GM10847 (cell line): Measurements from ENCODE around the gene CEBPE.

ENCODE experiments used
- POLR2A ChIP-seq: IDR thresholded peaks from 2 replicates; pipeline ENCODE4 v1.6.1; 2011; ENCODE audit not compliant: insufficient read length; ENCODE audit errors: extremely low read depth

CEBPE gene

DNA sequence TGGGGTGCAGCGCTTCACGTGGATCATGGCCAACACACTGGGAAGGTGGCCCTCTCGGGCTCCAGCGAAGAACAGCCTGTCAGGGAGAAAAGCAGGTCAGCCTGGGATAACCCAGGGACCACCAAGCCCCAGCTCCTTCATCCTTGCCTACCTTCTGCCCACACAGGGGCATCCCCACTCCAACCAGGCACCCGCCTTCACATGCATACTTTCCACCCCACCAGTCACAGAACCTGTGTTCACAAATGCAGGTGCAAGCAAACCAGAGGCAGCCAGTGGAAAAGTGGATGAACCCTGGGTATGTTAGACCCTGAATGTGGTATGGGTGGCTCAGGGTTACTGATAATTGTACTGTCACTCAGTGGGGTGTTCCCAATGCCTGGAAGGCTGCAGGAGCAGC is 12.4 kb upstream of the CEBPE start:
- no peak for TF ChIP-seq POLR2A

DNA sequence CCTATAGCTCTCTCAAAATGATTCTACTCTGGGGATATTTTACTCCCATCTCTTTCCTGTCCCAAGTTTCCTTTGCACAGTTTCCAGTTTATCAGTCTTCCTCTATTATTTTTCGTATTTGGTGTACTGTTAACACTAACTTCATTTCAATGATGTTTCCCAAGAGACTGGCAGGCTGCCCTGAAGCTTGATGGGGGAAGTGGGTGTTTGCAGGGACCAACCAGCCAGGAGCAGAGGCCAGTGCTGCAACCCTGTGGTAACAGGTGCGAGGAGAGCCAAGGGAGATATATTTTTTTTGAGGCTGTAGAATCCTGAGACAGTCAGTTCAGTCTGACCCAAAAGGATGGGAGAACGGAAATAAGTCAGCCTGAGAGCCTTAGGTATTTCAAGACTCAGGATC is 11.8 kb upstream of the CEBPE start:
- TF ChIP-seq POLR2A: no peak

DNA sequence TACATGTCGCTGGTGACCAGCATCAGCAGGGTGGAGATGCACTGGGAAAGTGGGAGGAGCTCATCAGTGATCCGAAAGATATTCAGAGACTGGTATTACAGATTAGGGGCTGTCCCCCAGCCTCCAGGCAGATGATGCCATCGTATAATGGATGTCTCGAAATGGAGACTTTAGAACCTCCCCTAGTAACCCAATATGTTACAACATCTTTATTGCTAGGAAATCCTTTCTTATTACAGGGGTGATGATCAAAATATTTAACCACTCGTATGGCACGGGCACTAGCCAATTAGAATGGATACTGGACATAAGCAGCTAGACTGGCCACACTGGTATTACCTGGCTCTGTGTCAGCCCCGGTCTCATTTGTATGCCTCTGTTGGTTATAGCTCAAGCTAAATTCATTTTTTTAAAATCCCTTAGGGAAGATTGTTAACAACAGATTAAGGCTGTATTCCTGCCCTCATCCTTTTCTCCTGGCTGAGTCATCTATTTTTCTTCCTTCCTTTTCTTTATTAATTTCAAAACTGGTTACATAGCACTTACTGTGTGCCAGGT is 10.8 kb upstream of the CEBPE start:
- no peak for TF ChIP-seq POLR2A

DNA sequence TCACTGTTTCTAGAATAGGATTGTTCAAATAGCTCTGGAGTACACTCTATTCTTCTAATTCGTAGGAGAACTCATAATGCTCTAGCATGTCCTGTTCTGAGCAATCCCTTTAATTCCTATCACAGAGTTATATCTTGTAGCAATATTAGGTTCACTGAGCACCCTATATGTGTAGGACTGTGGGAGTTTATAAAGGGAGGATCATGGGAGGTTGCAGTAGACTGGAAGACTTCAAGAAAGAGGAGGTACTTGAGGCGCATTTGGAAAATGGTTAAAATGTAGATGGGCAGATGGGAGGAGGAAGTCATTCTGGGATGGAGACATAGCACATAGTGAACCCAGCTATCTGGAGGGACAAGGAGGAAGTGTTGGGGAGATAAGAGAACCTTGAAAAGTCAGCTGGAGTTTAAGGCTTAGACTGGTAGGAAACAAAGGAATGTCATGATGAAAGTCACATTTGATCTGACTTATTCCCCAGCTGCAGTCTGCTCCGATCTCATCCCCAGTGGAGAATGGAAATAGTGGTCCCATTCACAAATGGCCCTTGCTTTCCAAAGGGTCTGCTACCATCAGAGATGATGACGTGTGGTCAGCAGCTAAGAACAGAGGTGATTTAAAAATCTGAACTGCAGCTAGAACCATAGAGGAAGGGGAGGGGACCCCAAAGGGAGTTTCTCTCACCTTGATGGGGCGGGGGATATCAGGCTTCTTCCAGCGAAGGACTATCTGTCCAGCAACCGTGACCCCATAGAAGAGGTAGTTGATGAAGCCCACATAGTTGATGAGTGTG is 10.1 kb upstream of the CEBPE start:
- TF ChIP-seq POLR2A: no peak

DNA sequence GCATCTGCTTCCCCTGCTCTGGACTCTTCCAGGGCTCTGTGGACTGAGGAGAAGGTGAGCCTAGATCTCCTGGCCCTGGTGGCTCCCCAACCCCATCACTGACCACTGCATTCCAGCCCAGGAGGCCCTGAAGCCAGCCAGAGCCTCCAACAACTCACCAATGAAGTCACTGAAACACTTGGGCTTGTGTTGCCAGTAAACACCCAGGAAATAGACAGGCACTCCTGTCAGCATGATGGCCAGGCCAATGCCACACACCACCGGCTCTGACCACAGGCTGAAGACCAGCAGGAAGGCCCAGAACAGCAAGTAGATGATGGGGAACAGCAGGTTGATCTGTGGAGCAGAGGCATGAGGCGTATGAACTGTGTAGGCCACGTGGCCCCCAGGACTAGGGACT is 8.8 kb upstream of the CEBPE start:
- no peak for TF ChIP-seq POLR2A

DNA sequence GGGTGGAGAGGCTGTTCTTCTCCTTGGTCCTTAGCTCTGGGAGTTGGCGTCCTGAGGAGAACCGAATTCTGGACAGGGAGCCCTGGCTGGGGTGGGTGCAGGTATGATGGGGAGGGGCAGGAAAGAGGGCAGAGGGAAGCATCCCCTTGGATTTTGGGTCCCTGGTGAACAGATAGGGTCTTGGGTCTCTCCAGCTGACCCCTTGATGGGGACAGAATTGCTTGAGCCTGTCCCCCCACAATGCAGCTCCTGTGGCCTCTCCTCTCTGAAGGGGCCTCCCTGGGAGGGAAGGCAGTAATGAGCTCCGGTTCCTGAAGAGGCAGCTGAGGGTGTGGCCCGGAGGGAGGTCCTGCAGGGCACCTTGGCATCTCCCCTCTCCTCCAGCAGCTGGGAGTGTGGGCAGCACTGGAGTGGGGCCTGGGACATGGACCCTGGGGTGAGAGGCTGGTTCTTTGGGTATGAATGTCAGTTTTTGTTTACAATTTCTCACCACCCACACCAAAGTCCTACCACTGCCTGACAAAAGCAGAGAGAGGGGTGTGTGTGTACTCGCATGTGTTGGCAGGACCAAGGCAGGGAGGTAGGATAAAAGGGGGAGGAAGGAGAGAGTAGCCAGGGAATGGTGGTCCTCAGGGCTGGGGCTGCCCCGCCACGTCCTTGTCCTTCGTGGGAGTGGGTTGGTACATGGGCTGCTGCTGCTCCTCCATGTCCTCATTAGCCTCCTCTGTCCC is 7.7 kb upstream of the CEBPE start:
- no peak for TF ChIP-seq POLR2A

DNA sequence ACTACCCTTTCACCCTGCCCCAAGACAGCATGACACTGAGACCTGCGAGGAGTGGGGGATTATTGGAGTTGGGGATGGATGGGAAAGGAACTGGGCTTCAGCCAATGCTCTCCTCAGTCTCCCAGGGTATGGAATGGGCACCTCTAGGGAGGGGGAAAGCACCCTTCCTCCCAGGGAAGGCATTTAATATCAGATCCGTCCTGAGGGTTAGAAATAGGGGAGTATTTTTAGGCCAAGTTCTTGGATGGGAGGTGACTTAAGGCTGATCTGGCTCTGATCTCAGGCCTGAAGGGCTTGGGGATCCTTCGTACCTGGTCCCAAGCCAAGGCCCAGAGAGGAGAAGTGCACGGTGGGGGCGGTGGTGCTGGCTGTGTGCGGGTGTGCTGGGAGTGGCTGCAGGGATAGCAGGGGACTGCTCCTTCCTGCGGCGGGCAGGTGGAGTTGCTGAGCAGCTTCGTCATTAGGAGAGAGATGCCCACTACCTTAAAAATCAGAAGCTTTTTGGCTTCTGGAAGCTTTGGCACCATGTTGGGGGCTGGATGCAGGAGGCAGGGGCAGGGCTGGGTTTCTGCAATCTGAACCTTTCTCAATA is 7.0 kb upstream of the CEBPE start:
- no peak for TF ChIP-seq POLR2A

DNA sequence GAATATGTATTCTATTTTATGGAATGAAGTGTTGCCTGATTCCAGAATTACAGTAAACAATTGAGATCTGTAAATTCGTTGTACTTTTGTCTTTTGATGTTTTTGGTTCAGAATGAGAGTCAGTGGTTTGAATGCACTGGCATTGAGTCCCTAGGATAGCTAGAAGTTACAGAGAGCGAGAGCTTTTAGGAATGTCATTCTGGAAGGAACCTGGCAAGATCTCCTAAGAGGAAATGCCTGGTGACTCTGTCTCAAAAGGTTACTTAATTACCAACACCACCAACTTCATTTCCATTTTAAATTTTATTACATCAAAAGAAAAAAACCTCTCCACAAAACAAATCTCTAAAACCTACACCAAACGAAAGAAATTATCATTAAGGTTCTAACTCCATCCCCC is 6.0 kb upstream of the CEBPE start:
- no peak for TF ChIP-seq POLR2A

DNA sequence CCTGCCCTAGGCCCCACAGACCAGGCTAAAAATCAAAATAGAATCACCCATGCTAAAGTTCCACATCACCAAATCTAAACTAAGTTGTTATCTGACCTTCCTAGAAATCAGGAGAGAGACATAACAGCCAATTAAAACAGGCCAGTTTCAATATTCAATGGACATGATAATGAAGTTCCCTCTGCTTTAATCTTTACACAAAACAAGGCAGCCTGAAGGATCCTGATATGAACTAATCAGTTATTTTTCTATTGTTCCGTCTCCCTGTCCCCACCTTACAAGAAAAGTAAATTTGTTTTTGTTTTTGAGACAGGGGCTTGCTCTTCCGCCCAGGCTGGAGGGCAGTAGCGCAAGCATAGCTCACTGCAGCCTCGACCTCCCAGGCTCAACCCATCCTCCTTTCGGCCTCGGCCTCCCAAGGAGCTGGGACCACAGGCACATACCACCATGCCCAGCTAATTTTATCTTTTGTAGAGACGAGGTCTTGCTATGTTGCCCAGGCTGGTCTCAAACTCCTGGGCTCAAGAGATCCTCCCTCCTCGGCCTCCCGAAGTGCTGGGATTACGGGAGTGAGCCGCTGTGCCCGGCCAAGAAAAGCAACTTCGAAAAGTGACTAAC is 5.4 kb upstream of the CEBPE start:
- no peak for TF ChIP-seq POLR2A

DNA sequence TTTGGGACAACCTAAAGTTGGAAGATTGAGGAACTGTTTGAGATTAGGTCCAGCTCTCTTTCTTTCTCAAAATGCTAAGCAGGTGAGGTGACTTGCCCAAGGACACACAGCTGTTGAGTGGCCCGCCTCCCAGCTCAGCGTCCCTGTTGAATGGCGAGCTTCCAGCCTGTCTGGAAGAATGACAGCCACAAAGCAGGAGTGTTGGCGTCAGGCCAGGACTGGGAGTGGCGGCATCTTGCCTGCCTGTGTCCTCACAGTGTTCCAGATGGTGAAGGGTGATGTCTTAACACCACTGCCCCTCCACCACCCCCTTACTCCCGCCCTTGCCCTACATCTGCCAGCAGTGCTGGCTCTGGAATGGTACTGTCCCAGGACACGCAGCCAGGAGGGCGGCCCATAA is 4.4 kb upstream of the CEBPE start:
- TF ChIP-seq POLR2A: no peak

DNA sequence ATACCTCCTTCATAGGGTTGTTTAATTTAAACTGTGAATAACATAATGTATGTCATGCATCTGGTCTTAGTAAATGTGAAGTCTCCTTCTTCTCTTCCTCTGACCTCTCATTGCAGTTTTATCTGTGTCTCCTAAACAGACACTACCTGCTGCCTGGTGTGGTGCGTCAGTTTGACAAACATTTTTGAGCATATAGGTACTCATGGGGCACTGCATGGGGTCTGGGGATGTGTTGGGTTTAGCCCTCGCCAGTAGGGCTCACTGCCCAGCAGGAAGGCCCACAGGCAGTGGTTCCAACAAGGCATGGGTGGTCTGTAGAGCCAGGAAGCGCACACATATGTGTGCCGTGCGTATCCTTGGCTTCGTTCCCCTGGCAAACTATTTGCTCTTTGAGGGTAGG is 3.0 kb upstream of the CEBPE start:
- no peak for TF ChIP-seq POLR2A

DNA sequence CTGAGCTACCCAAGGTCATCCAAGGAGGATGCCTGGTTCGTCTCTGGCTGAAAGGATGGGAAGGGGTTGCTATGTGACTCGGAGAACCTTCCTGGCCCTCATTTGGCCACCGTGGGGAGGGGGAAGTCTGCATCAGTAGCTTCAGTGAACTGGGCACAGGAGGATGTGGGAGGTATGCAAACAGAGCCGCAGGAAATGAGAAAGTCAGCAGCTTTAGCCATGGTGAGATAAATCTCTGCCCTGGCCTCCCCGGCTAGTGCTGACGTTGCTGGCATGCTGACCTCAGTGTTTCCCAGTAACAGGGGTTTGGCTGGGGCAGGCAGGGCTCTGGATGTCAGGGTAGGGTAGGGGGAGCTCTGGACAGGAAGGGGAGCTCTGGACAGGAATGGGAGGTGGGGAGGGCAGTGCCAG is 2.3 kb upstream of the CEBPE start:
- no peak for TF ChIP-seq POLR2A

DNA sequence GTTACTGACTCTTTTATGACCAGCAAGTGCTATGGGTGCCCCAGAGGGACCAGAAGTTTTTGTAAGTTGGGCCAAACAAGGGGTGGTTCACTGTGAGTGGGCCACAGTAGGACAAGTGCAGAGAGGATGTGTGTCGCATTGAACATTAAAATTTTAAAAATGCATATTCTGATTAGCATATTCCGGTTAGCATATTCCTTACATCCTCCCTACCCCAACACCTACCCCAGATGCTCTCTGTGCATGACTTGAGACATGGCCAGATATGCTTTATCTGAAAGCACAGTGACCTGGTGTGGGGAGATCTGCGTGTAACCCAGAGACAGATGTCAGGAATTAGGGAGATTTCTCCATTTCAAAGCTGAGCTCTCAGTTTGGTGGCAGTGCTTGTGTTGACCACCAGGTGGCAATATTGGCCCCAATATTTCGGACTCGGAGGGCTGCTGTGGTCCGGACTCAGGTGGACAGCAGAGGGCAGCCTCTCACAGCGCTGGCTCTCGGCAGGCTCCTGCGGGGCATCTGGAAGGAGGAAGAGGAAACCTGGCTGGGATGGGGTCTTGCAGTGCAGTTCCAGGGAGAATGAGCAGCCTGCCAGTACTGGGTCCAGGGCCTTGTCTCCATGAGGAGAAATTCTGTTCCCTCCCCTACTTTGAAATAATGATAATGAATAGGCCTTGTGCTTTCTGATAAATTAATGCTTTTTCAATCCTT is 1.6 kb upstream of the CEBPE start:
- TF ChIP-seq POLR2A: no peak

DNA sequence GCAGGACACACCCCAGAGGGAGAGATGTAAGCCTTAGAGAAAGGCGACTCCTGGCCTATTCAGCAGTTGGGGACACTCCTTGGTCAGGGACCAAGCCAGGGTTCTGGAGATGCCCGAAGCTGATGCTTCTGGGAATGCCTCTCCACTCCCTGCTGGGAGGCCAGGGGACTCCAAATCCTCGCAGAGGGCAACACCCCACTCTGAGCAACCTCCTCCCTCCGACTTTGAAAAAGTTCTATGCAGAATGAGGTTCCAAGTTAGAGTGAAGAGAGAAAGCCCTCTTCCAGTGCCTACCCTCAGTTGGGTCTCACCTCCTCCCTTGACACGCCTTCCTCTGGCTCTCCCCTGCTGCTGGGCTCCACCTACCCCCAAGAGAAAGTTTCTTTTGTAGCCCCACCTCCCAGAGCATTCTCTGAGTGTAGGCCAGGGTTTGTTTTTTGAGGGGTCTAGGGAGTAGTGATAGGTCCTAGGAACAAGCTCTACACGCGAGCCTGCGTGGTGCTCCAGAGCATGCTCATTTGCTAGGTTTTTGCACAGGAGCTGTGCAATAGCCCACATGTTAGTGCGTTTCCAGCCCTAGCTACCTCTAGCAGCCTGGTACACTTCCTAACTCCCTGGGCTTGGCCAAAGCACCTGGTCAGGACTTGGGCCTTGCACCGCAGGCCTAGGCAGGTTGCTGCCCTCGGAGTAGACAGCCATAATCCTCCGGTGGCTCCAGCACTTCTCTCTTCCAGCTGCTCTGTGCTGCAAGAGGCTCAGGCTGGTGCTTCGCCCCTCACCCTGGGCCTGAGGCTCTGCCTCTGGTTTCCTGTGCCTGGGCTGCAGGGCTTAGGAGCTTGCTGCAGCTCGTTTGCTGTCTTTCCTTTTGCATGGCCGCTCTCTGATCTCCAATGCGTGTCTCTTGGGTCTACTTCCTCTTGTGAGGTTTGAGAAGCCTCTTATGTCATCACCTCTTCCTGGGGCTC is 590 bp upstream of the CEBPE start:
- no peak for TF ChIP-seq POLR2A
